Lung (tissue), 12 donors: ENCODE data around the gene RASAL3. TPM values are rescaled to one million over a fixed set of nuclear protein-coding genes. Genes with fewer than 3 reads are reported as not detected.

Experiments used
- ATAC-seq: fragments of 200-7000 bp; cut with Tn5 transposase; one replicate; pipeline ENCODE4 v1.9.1; 2020; ENCODE audit warnings: moderate number of reproducible peaks; ENCODE audit not compliant: insufficient read depth, low FRiP score
- DNase-seq, 3 donors: peaks; one replicate each; pipeline ENCODE4 v3.0.0-alpha.2; 2013 to 2017
- H3K27ac ChIP-seq, 2 donors: one replicate each; pipeline ENCODE4 v1.5.1; 2013; ENCODE audit warnings: mild to moderate bottlenecking in 2 of 2, moderate library complexity in 2 of 2, control low read depth in 1 of 2, inconsistent platforms in 1 of 2, low read depth in 1 of 2, low read length in 1 of 2
- H3K27me3 ChIP-seq, 3 donors: one replicate each; pipeline ENCODE4 v1.5.1; 2013; ENCODE audit warnings: low read length in 2 of 3; ENCODE audit not compliant: control insufficient read depth in 3 of 3, insufficient read depth in 3 of 3
- H3K36me3 ChIP-seq, 4 donors: one replicate each; pipeline ENCODE4 v1.5.1; 2013; ENCODE audit warnings: low read length in 4 of 4, mild to moderate bottlenecking in 1 of 4, moderate library complexity in 1 of 4; ENCODE audit not compliant: control insufficient read depth in 4 of 4, insufficient read depth in 4 of 4
- H3K4me1 ChIP-seq, 5 donors: one replicate each; pipeline ENCODE4 v1.5.1; 2013; ENCODE audit warnings: low read length in 5 of 5, mild to moderate bottlenecking in 2 of 5, moderate library complexity in 1 of 5; ENCODE audit not compliant: control insufficient read depth in 5 of 5, insufficient read depth in 5 of 5
- H3K4me3 ChIP-seq: one replicate; pipeline ENCODE4 v1.5.1; 2013; ENCODE audit warnings: mild to moderate bottlenecking, control low read depth, moderate library complexity
- H3K9ac ChIP-seq, 2 donors: one replicate each; pipeline ENCODE4 v1.5.1; 2013; ENCODE audit warnings: low read length in 2 of 2, control low read depth in 1 of 2; ENCODE audit not compliant: insufficient read depth in 1 of 2
- H3K9me3 ChIP-seq, 4 donors: one replicate each; pipeline ENCODE4 v1.5.1; 2013; ENCODE audit warnings: low read length in 3 of 4, mild to moderate bottlenecking in 1 of 4, moderate library complexity in 1 of 4; ENCODE audit not compliant: control insufficient read depth in 4 of 4, insufficient read depth in 3 of 4
- CTCF ChIP-seq: IDR thresholded peaks from 2 replicates; pipeline ENCODE4 v1.5.1; 2012; ENCODE audit warnings: mild to moderate bottlenecking; ENCODE audit errors: control extremely low read depth, extremely low read depth
- WGBS, 2 donors: extraction: QIAGEN DNeasy Blood & Tissue Kit; methylation state at CpG; one replicate each; pipeline ENCODE4 v1.1.7; 2013; 5-methylcytosine and 5-hydroxymethylcytosine counted together
- polyA plus RNA-seq, 2 donors: library from polyadenylated mRNA; stranded (reverse); fragments of 200-250 nt; gene quantifications; one replicate each; pipeline ENCODE4 v1.2.1, GENCODE V29; 2013
- total RNA-seq, 2 donors: library from RNA; depleted of rRNA in 1 of 2; stranded (reverse); fragments of >200 nt in 1 of 2; gene quantifications; one replicate each; pipeline ENCODE4 v1.2.1, GENCODE V29; 2014 to 2021
- donor health status: control.
- donor health status: control.
- donor health status: Bipolar disorder and iron deficiency.
- donor health status: healthy.
- donor health status: DM: yes; HTN: yes; CAD: no.

RASAL3 gene
- total and polyA plus RNA-seq, 4 donors = 4.6 to 18.2 (median 9.6) TPM

- peaks cover 0 to 5% (median under 1%) of the 10 kb centered on the region in 5 donors for H3K4me1 ChIP-seq
- H3K9ac ChIP-seq = no peak overlapping the region
- no peak for DNase-seq
- peaks cover 0 to 5% (median 1%) of the 10 kb centered on the region in 4 donors for H3K36me3 ChIP-seq
- no peak for TF ChIP-seq CTCF
- H3K9me3 ChIP-seq = no peaks in the 10 kb centered on the region
- no peaks in the 10 kb centered on the region for H3K27me3 ChIP-seq
- H3K27ac ChIP-seq = no peak overlapping the region
- H3K4me3 ChIP-seq = no peak overlapping the region
- ATAC-seq = no peak
- WGBS, 2 donors = 94 to 98% methylated on average over 3 of the region's 3 CpGs
Measured at GRCh38 chr19:15443325-15443724, 21.0 kb downstream of the RASAL3 start.

GRCh38 chr19:15442142-15442920 lies 22.0 kb downstream of the RASAL3 start:
- no peaks in the 10 kb centered on the region for H3K9me3 ChIP-seq
- H3K27ac ChIP-seq = no peak overlapping the region
- no peak overlapping the region for H3K9ac ChIP-seq
- WGBS, 2 donors = 84 to 89% methylated on average over 13 of the region's 13 CpGs
- ATAC-seq = no peak
- no peak overlapping the region for H3K4me3 ChIP-seq
- no peak for DNase-seq
- no peak for TF ChIP-seq CTCF
- no peaks in the 10 kb centered on the region for H3K27me3 ChIP-seq
- H3K36me3 ChIP-seq = peaks cover 0 to 6% (median 1%) of the 10 kb centered on the region in 4 donors
- H3K4me1 ChIP-seq = peaks cover 0 to 5% (median 2%) of the 10 kb centered on the region in 5 donors

- no peaks in the 10 kb centered on the region for H3K27me3 ChIP-seq
- WGBS, 2 donors = 55 to 85% methylated on average over 3 of the region's 3 CpGs
- H3K4me1 ChIP-seq = peaks cover 0 to 5% (median 2%) of the 10 kb centered on the region in 5 donors
- DNase-seq (no peak), ATAC-seq (no peak)
- no peaks in the 10 kb centered on the region for H3K9me3 ChIP-seq
- no peak overlapping the region for H3K4me3 ChIP-seq
- no peak for TF ChIP-seq CTCF
- no peak overlapping the region for H3K9ac ChIP-seq
- no peak overlapping the region for H3K27ac ChIP-seq
- H3K36me3 ChIP-seq = peaks cover 0 to 5% (median 0%) of the 10 kb centered on the region in 4 donors
Measured at GRCh38 chr19:15441317-15441716, 23.0 kb downstream of the RASAL3 start.
